IMR-90 (cell line): ENCODE results near the gene SHROOM3. TPM values are rescaled to one million over a fixed set of nuclear protein-coding genes. Genes with fewer than 3 reads are reported as not detected.

Experiments
- ATAC-seq: fragments of 200-7000 bp; cut with Tn5 transposase; 2 replicates; pipeline ENCODE4 v1.9.1; 2020; ENCODE audit warnings: low read depth, mild to moderate bottlenecking, moderate library complexity
- BruUV-seq: library from RNA; stranded (reverse); fragments of 400-500 nt; replicated peaks from 2 replicates; lab custom pipeline; 2021; lab: Mats Ljungman, UMichigan
- CTCF ChIA-PET: fragments of 300-600 bp; formaldehyde crosslinking; extraction: SDS; loops from one replicate; lab custom pipeline; 2021; ENCODE audit warnings: antibody characterized with exemption; lab: Yijun Ruan, JAX
- POLR2A ChIA-PET: fragments of 300-600 bp; sonication (Branson Sonifier 250); formaldehyde crosslinking; loops from one replicate; lab custom pipeline; 2022; ENCODE audit warnings: antibody characterized with exemption; ENCODE audit not compliant: unreplicated experiment; lab: Charles Lee
- DNase-seq: peaks from one replicate; pipeline ENCODE4 v3.0.0; 2013
- H2AFZ ChIP-seq: replicated peaks from 2 replicates; pipeline ENCODE3; 2013; ENCODE audit warnings: low read length, mild to moderate bottlenecking; ENCODE audit not compliant: poor library complexity
- H2AK5ac ChIP-seq: 2 replicates; pipeline ENCODE4 v1.6.1; 2013; ENCODE audit warnings: low read depth, low read length, inconsistent platforms
- H2AK9ac ChIP-seq: replicated peaks from 2 replicates; pipeline ENCODE3; 2013; ENCODE audit warnings: mild to moderate bottlenecking, low read depth, low read length, moderate library complexity; ENCODE audit not compliant: poor library complexity
- H2BK120ac ChIP-seq: 2 replicates; pipeline ENCODE4 v1.6.1; 2013; ENCODE audit warnings: low read depth, low read length, inconsistent platforms
- H2BK15ac ChIP-seq: 3 replicates; pipeline ENCODE4 v1.6.1; 2013; ENCODE audit warnings: low read depth, low read length, inconsistent platforms
- H2BK20ac ChIP-seq: 2 replicates; pipeline ENCODE4 v1.6.1; 2013; ENCODE audit warnings: low read depth, mild to moderate bottlenecking, inconsistent platforms, low read length, moderate library complexity
- H2BK5ac ChIP-seq: 2 replicates; pipeline ENCODE4 v1.6.1; 2013; ENCODE audit warnings: mild to moderate bottlenecking, low read depth, low read length, inconsistent platforms; ENCODE audit not compliant: poor library complexity, severe bottlenecking
- H3K14ac ChIP-seq: replicated peaks from 2 replicates; pipeline ENCODE4 v1.6.1; 2013; ENCODE audit warnings: low read depth, low read length, inconsistent platforms
- H3K18ac ChIP-seq: 2 replicates; pipeline ENCODE4 v1.6.1; 2013; ENCODE audit warnings: low read depth, low read length, control low read depth
- H3K23ac ChIP-seq: 2 replicates; pipeline ENCODE4 v1.6.1; 2013; ENCODE audit warnings: low read depth, low read length, inconsistent platforms
- H3K27ac ChIP-seq: 2 replicates; pipeline ENCODE4 v1.5.1; 2013; ENCODE audit warnings: mild to moderate bottlenecking, control low read depth, low read length; ENCODE audit not compliant: insufficient read depth
- H3K27me3 ChIP-seq: 2 replicates; pipeline ENCODE4 v1.6.1; 2013; ENCODE audit warnings: low read length; ENCODE audit not compliant: control insufficient read depth, insufficient read depth
- H3K36me3 ChIP-seq: 2 replicates; pipeline ENCODE4 v1.6.1; 2013; ENCODE audit warnings: low read length, mixed read lengths; ENCODE audit not compliant: control insufficient read depth, insufficient read depth
- H3K4ac ChIP-seq: 2 replicates; pipeline ENCODE4 v1.6.1; 2013; ENCODE audit warnings: low read depth, low read length, inconsistent platforms
- H3K4me1 ChIP-seq: 2 replicates; pipeline ENCODE4 v1.6.1; 2013; ENCODE audit warnings: low read length, mixed read lengths; ENCODE audit not compliant: control insufficient read depth, insufficient read depth
- H3K4me2 ChIP-seq: 2 replicates; pipeline ENCODE4 v1.6.1; 2013; ENCODE audit warnings: low read depth, mild to moderate bottlenecking, control low read depth, low read length, moderate library complexity
- H3K4me3 ChIP-seq: 2 replicates; pipeline ENCODE4 v1.5.1; 2013; ENCODE audit warnings: low read depth, mild to moderate bottlenecking, control low read depth, low read length, moderate library complexity; ENCODE audit not compliant: insufficient read depth
- H3K56ac ChIP-seq: 2 replicates; pipeline ENCODE4 v1.6.1; 2013; ENCODE audit warnings: low read length, inconsistent platforms; ENCODE audit not compliant: insufficient read depth; ENCODE audit errors: extremely low read depth
- H3K79me1 ChIP-seq, 2 experiments: 2 replicates each; pipeline ENCODE4 v1.6.1; 2013; ENCODE audit warnings: low read length in 2 of 2, inconsistent platforms in 1 of 2, low read depth in 1 of 2
- H3K9ac ChIP-seq: 2 replicates; pipeline ENCODE4 v1.6.1; 2013; ENCODE audit warnings: low read depth, low read length, control low read depth
- H3K9me1 ChIP-seq: 2 replicates; pipeline ENCODE4 v1.6.1; 2013; ENCODE audit warnings: low read length, inconsistent platforms; ENCODE audit not compliant: insufficient read depth
- H3K9me3 ChIP-seq: 2 replicates; pipeline ENCODE4 v1.6.1; 2013; ENCODE audit warnings: low read length; ENCODE audit not compliant: control insufficient read depth, insufficient read depth
- H4K20me1 ChIP-seq: 2 replicates; pipeline ENCODE4 v1.6.1; 2013; ENCODE audit warnings: low read length, inconsistent platforms; ENCODE audit not compliant: insufficient read depth
- H4K5ac ChIP-seq: 2 replicates; pipeline ENCODE4 v1.6.1; 2013; ENCODE audit warnings: mild to moderate bottlenecking, low read depth, low read length, control low read depth
- H4K8ac ChIP-seq, 2 experiments: 2 replicates each; pipeline ENCODE4 v1.6.1; 2013; ENCODE audit warnings: low read depth in 2 of 2, low read length in 2 of 2, control low read depth in 1 of 2, inconsistent platforms in 1 of 2
- H4K91ac ChIP-seq: 2 replicates; pipeline ENCODE4 v1.6.1; 2013; ENCODE audit warnings: low read depth, low read length, inconsistent platforms; ENCODE audit not compliant: insufficient read depth
- CEBPB ChIP-seq: IDR thresholded peaks from 2 replicates; pipeline ENCODE4 v1.6.1; 2012; ENCODE audit warnings: low read depth, low read length, improper control_type of control experiment
- MXI1 ChIP-seq: IDR thresholded peaks from 2 replicates; pipeline ENCODE4 v1.6.1; 2012; ENCODE audit warnings: low read depth, mild to moderate bottlenecking, low read length, moderate library complexity, borderline replicate concordance
- SMC3 ChIP-seq: fragments of 150-350 bp; IDR thresholded peaks from 2 replicates; pipeline ENCODE4 v1.6.1; 2016; ENCODE audit warnings: low read depth, mild to moderate bottlenecking, antibody characterized with exemption, low read length, moderate library complexity
- USF2 ChIP-seq: fragments of 150-350 bp; IDR thresholded peaks from 2 replicates; pipeline ENCODE4 v1.6.1; 2017; ENCODE audit warnings: mild to moderate bottlenecking, antibody characterized with exemption, low read length, low read depth
- dilution Hi-C: fragments of 300-500 bp; cut with HindIII; formaldehyde crosslinking; loops from one replicate; pipeline ENCODE4 v1.14.3; 2018; ENCODE audit warnings: low sequenced_read_pairs; ENCODE audit not compliant: unreplicated experiment
- in situ Hi-C: fragments of 300-500 bp; cut with MboI; formaldehyde crosslinking; loops from 3 replicates; pipeline ENCODE4 v1.14.3; 2019; ENCODE audit warnings: low sequenced_read_pairs, inconsistent platforms, mixed read lengths
- intact Hi-C: fragments of 100-400 bp; cut with micrococcal nuclease; formaldehyde crosslinking; loops from 2 replicates; pipeline ENCODE4 v1.10.0; 2022
- polyA plus RNA-seq, 3 experiments: library from polyadenylated mRNA; depleted of rRNA; stranded (reverse); fragments of >200 nt; gene quantifications; 2 replicates each; pipeline ENCODE4 v1.2.3, GENCODE V29; 2012; ENCODE audit warnings: low replicate concordance in 1 of 3
- total RNA-seq: library from RNA; depleted of rRNA; stranded (reverse); fragments of >200 nt; gene quantifications from 2 replicates; pipeline ENCODE4 v1.2.3, GENCODE V29; 2012

SHROOM3 gene
- total and polyA plus RNA-seq, 2 of the 4 experiments (the other 2 are of a cell fraction), result 10.8 to 19.5 TPM

- no peaks in the 10 kb centered on the region for H3K9me3 ChIP-seq
- H2AFZ ChIP-seq, result no peak overlapping the region
- DNase-seq (no peak), ATAC-seq (no peak)
- no peak overlapping the region for H3K9ac ChIP-seq
- no peak overlapping the region; the same call in 1 of the 2 replicates for H3K14ac ChIP-seq
- no peak overlapping the region for H2AK9ac ChIP-seq
- 0 out of 2 replicates have a peak overlapping the region, but pooled peaks have one; percentile 28 for H2BK20ac ChIP-seq
- no peak overlapping the region for H4K8ac ChIP-seq
- no peak overlapping the region for H4K91ac ChIP-seq
- TF ChIP-seq CEBPB (peak; percentile 82), MXI1 (no peak), USF2 (no peak), SMC3 (no peak)
- H3K36me3 ChIP-seq, result no peaks in the 10 kb centered on the region
- H2BK120ac ChIP-seq, result no peak overlapping the region; the same call in 1 of the 2 replicates
- 0 out of 2 replicates have a peak, but pooled peaks cover 8% of the 10 kb centered on the region for H3K9me1 ChIP-seq
- no peak overlapping the region for H3K56ac ChIP-seq
- no TSS peak for BruUV-seq
- in situ Hi-C loops, result no loop called here
- 0 out of 2 replicates have a peak overlapping the region, but pooled peaks have one; percentile 1 for H3K4ac ChIP-seq
- no peak overlapping the region for H3K4me2 ChIP-seq
- intact Hi-C loops, result no loop called here
- no peak overlapping the region for H2BK5ac ChIP-seq
- ChIA-PET POLR2A (no interaction called here), CTCF (interaction anchor here (1.1 kb wide), 2 partner anchors 9 kb away, joined by 3 read pairs; no protein-coding TSS in a partner anchor)
- dilution Hi-C loops, result no loop called here
- no peaks in the 10 kb centered on the region for H4K20me1 ChIP-seq
- no peak overlapping the region for H2AK5ac ChIP-seq
- H3K18ac ChIP-seq, result no peak overlapping the region
- H3K4me1 ChIP-seq, result peaks cover 6% of the 10 kb centered on the region
- no peak overlapping the region for H3K27ac ChIP-seq
- H3K27me3 ChIP-seq, result no peaks in the 10 kb centered on the region
- no peak overlapping the region for H2BK15ac ChIP-seq
- no peak overlapping the region for H3K4me3 ChIP-seq
- no peak overlapping the region for H3K23ac ChIP-seq
- no peaks in the 10 kb centered on the region for H3K79me1 ChIP-seq
- H4K5ac ChIP-seq, result no peak overlapping the region
Observed at GRCh38 chr4:76799718-76800117, 364.7 kb downstream of the SHROOM3 start.
